H54 (cell line): Measurements from ENCODE around the gene GLYAT.

ENCODE experiments used
- DNase-seq: peaks from one replicate; pipeline ENCODE4 v3.0.0; 2011; ENCODE audit warnings: low spot score, mixed read lengths; ENCODE audit not compliant: insufficient read length
- FAIRE-seq: peaks from 3 replicates; lab custom pipeline; 2011; peaks lifted over from hg19 to GRCh38; lab: Jason Lieb, UNC
- POLR2A ChIP-seq: IDR thresholded peaks from 2 replicates; pipeline ENCODE4 v1.6.1; 2011; ENCODE audit warnings: low read depth, mild to moderate bottlenecking, low read length

Gene GLYAT, protein sequence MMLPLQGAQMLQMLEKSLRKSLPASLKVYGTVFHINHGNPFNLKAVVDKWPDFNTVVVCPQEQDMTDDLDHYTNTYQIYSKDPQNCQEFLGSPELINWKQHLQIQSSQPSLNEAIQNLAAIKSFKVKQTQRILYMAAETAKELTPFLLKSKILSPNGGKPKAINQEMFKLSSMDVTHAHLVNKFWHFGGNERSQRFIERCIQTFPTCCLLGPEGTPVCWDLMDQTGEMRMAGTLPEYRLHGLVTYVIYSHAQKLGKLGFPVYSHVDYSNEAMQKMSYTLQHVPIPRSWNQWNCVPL

DNA sequence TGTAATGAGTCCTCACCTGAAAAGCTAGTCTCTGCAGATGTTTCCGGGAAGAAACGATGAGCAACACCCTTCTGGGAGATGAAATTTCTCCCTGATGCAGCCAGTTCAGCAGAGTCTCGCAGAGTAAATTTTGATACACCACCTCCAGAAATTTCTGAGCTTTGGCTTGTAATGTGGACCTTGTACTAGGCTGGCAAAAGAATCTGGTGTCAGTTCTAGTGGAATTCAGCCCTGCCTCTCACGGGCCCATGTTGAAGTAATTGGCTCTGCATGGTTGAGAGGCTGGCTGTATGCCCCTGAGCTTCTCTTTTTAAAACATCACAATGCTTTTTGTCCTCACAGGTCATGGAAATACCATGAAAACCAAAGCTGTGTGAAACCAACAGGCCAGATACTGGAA, at the start of gene GLYAT:
GLYAT (minus strand) TSS at position 125 of the 400 bp plus-strand sequence. CDS start 7,447 bp downstream, outside the sequence.
- FAIRE-seq (no peak), DNase-seq (no peak)
- TF ChIP-seq POLR2A: no peak

DNA sequence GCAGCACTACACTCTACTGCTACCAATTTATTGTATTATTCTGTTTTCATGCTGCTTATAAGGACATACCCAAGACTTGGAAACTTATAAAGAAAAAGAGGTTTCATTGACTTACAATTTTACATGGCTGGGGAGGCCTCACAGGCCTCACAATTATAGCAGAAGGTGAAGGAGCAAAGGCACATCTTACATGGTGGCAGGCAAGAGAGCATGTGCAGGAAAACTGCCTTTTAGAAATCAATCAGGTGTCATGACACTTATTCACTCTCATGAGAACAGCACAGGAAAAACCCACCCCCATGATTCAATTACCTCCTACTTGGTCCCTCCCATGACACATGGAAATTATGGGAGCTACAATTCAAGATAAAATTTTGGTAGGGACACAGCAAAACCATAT, 49.6 kb upstream of the GLYAT start:
- DNase-seq: no peak
- TF ChIP-seq POLR2A: no peak
- FAIRE-seq: no peak

DNA sequence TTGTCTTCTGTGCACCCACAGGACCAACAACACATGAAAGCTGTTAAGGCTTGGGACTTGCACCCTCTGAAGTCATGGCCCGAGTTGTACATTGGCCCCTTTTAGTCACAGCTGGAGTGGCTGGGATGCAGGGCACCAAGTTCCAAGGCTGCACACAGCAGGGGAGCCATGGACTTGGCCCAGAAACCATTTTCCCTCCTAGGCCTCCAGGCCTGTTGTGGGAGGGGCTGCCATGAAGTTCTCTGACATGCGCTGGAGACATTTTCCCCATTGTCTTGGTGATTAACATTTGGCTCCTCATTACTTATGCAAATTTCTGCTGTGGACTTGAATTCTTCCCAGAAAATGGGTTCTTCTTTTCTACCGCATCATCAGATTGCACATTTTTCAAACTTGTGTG, 48.8 kb upstream of the GLYAT start:
- TF ChIP-seq POLR2A: no peak
- FAIRE-seq (no peak), DNase-seq (no peak)

DNA sequence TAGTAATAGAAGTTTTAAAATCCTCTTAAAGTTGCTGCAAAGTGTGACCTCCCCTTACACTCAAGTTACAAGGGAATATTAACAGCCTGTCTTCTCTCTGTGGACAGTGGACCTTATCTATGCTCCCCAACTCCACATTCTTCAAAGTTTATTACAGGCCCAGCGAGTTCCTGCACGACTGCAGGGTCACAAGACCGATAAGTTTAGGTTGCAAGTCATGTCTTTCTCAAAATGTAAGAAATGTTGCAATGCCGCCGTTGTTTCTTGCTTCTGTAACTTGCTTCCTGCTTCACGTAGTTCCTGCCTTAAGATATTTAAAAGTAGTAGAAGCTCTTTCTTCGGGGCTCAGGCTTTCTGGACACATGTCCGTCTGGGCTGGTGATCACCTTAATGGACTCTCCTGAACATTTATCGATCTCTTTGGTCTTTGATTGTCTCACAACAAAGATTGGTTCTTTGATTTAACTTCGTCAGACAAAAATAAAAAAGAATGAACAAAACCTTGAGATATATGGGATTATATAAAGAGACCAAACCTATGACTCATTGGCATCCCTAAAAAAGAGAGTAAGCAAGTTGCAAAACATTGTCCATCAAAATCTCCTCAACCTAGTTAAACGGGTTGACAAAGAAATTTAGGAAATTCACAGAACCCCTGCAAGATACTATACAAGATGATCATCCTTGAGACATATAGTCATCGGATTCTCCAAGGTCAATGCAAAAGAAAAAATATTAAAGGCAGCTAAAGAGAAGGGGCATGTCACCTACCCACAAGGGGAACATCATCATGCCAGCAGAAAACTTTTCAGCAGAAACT, 45.4 kb upstream of the GLYAT start:
- DNase-seq (no peak), FAIRE-seq (no peak)
- TF ChIP-seq POLR2A: no peak

DNA sequence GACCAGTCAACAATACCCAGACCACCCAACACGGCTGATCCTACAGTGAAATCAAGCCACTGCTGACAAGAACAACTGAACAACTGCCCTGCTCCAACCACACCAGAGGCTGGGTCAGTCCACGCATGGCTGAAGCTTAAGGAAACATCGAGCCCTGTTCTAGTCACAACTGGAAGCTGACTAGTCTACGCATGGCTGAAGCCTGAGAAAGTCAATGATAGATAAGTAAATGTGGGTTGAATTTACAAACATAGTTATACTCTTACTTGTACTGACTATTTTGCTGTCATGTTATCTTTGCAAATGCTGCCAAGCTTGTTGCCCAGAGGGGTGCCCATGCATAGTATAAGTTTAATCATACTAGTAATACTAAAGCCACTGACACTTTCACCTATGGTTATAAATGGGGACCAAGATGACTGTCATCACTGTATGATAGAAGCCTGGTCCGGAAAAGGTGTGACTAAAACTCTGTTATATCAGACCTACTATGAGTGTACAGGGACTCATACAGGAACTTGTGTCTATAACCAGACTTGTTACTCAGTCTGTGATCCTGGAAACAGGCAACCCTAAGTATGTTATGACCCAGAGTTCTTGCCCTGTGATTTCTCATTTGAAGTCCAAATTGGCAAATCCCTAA, 43.4 kb upstream of the GLYAT start:
- FAIRE-seq: no peak
- no peak for TF ChIP-seq POLR2A

DNA sequence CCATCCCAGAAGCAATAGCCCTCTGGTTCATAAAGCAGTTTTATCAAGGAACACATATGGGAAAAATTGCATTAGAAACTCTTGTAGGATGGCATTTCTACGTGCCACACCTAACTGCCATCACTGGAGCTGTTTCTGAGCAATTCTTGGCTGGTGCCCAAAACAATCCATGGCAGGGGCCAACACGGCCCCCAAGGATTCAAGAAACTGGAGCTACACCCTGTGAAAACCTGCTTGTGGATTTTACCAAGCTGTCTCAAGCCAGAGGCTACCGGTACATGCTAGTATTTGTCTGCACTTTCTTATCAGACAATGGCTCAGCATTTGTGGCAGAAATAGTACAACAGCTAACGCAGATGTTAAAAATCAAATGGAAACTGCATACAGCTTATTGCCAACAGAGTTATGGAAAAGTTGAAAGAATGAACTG, 42.4 kb upstream of the GLYAT start:
- no peak for TF ChIP-seq POLR2A
- FAIRE-seq: no peak
- DNase-seq: no peak

More for the DNA sequence above, 43.4 kb upstream of the GLYAT start:
- DNase-seq: no peak

- DNase-seq: no peak
- no peak for FAIRE-seq
- no peak for TF ChIP-seq POLR2A
Measured at GRCh38 chr11:58773337-58773736, 41.6 kb upstream of the GLYAT start.

- FAIRE-seq: no peak
- TF ChIP-seq POLR2A: no peak
- DNase-seq: no peak
Measured at GRCh38 chr11:58772329-58773285, 40.9 kb upstream of the GLYAT start.

DNA sequence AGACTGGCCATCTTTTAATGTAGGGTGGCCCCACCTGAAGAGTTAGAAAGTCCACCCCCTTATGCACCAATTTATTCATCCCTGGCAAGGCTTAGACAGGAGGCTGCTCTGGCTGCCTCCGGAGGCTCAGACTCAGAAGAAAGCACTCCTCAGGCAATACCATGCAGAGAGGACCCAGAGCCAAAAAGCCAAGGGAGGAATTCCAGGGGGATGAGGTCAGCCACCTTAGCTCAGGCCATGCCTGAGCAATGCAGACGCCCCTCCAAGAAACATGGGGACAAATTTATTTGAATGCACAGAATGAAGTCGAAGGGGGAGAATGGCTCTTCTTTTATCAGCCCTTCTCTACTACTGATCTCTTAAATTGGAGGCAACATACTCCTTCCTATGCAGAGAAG, 39.7 kb upstream of the GLYAT start:
- FAIRE-seq (no peak), DNase-seq (peak; percentile 19)
- no peak for TF ChIP-seq POLR2A

DNA sequence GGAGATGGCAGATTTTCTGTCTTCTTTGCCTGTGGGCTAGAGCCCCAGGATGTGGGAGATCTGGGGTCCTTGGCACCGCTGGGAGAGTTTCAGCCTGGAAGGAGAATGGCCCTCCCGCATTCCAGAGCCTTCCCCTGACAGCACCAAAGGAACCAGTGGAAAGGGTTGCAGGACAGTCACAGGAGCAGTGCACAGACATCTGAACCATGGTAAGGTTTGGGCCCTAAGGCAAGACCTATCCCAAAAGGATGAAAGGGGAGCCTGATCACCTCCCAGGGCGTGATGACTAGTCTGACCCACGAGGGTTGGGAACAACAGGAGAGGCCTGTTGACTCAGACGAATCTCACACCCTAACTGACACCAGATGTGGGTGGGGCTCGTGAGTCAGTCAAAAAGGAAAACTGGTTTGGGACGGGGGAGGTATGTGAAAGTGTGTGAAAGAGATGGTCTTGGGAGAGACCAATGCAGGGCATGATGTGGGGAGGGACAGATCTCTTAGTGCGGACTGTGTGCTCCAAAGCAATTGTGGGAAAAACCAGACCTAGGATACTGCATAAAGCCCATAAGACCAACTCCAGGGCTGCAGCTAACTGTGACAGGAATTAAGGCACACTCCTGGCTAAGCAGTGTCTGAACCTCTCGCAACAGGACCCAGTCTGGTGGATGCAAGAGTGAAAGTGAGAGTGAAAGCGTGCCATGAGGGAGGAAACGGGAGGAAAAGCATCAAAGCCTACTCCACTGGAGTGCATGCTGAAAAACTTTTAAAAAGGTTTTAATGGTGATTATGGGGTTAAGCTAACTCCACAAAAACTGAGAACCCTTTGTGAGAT, 39.1 kb upstream of the GLYAT start:
- no peak for TF ChIP-seq POLR2A
- DNase-seq: peak; percentile 51
- FAIRE-seq: peak; percentile 86

DNA sequence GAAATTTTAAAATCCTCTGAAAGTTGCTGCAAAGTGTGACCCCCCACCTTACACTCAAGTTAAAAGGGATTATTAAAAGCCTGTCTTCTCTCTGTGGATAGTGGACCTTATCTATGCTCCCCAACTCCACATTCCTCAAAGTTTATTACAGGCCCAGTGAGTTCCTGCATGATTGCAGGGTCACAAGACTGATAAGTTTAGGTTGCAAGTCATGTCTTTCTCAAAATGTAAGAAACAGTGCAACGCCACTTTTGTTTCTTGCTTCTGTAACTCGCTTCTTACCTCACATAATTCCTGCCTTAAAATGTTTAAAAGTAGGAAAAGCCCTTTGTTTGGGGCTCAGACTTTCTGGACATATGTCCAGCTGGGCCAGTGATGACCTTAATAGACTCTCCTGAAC, 38.4 kb upstream of the GLYAT start:
- DNase-seq (no peak), FAIRE-seq (no peak)
- TF ChIP-seq POLR2A: no peak

DNA sequence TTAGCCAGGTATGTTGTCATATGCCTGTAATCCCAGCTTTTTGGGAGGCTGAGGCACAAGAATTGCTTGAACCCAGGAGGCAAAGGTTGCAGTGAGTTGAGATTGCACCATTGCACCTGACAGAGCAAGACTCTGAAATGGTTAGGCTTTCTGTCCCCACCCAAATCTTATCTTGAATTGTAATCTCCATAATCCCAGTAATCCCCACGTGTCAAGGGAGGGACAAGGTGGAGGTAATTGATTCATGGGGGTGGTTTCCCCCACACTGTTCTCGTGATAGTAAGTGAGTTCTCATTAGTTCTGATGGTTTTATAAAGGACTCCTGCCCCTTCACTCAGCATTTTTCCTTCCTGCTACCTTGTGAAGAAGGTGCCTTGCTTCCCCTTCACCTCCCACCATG, 37.6 kb upstream of the GLYAT start:
- no peak for FAIRE-seq
- DNase-seq: no peak
- TF ChIP-seq POLR2A: no peak

DNA sequence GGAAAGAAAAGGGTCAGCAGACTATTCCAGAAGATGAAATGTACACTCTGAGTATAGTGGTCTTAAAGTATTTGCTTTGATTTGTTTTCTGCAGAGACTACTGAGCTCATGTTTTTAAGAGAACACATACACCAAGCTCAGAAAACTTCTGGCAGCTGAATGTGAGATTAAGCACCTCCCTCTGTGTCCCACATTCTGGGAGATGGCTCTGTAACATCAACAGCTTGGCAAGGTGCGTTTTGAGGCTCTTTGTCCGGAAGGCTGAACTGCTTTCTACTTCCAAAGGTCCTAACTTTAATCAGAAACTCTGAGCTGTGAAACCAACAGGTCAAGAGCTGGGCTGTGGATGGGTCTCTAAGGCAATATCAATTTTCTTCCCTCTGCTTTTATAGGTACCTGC, 36.4 kb upstream of the GLYAT start:
- TF ChIP-seq POLR2A: no peak
- FAIRE-seq (no peak), DNase-seq (no peak)
